HG03196 (cell line): Measurements from ENCODE around the gene CHTF18.
"Not testable (repeated sequence)": the region's sequence is repeated elsewhere in the genome, so short reads cannot be mapped to it uniquely, and the experiment has no call there.

Source experiments
- ATAC-seq: cut with Tn5 transposase; IDR thresholded peaks from one replicate; pipeline ENCODE4 v1.9.1; 2021; ENCODE audit not compliant: unreplicated experiment

Gene CHTF18

DNA sequence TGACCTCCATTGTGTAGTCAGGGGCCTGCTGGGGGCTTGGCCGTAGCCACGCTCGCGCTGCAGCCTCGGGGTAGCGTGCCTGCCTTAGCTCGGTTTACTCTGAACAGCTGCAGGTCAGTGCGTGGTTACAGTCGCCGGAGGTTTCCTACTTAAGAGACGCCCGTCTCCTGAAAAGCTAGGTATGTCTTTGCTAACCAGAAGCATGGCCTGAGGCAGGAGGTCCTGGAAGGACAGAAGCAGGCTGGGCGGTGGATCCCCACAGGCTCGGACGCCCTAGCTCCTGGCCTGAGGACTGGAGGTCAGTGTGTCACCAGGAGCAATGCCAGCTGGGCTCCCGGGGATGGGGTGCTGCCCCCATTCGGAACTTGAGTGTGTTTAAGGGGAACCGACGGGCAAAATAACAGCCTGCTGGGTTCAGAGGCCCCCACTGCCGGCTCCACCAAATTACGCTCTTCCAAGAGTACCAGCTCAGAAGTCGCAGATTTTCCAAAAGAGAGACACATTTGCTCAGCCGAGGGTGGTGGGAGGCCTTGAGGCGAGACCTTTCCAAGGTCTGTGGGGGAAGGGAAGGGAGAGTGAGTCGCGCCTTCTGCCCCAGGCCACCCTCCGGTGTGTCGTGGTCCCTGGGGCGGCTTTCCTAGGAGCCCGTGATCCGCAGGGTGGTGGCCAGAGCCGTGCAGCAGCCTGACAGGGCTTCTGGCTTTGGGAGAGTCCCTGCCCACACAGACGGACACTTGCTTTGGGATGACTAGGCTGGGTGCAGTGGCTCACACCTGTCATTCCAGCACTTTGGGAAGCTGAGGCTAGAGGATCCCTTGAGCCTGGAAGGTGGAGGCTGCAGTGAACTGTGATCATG is 16.0 kb downstream of the CHTF18 start:
- no peak for ATAC-seq

DNA sequence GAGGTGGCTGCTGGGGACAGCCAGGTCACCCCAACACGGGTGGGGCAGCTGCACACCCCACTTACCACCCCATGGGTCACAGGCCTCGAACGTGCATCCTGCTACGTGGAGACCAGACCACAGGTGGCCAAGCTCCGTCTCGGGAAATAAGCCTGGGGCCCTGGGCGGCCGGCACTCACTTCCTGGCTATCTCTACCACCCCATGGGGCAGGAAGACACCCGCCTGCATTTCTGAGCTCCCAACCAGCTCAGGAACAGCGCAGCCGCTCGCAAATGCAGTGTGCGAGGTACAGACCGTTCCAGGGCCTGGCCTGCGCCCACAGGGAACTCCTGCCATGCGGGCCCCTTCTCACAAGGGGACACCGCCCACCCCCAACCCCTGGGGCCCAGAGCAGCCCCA is 17.1 kb downstream of the CHTF18 start:
- no peak for ATAC-seq

DNA sequence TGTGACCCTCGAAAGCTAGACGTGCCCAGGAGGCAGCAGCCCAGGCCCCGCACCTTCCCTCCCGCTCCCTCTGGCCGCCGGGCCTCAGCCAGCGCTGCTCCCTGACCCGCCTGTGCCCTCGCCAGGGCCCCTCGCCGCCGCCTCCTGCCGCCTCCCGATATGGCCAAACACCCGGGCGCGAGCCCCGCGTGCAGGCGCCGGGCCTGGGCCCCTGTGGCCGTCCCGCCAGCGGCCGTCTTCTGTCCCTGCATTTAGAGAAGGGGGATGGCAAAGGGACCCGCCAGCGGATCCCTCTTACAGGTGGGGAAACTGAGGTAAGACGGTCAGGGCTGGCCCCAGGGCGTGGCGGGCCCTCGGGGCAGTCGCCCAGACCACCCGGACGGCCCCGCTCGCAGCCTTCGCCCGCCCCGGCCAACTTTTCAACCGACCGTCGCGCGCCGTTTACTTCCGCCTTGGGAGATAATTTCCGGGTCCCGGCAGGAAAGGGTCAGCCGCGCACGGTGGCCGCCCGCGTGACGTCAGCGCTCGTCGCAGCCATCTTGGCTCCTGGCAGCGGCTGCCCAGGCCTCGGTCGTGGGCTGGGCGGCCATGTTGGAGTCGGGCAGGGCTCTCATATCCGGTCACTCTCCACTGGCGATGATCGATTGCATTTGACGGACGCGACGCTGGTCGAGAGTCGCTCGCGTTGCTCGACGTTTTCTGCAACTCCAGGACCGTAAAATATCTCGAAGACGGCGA is 19.1 kb downstream of the CHTF18 start:
- ATAC-seq = peak; percentile 85

DNA sequence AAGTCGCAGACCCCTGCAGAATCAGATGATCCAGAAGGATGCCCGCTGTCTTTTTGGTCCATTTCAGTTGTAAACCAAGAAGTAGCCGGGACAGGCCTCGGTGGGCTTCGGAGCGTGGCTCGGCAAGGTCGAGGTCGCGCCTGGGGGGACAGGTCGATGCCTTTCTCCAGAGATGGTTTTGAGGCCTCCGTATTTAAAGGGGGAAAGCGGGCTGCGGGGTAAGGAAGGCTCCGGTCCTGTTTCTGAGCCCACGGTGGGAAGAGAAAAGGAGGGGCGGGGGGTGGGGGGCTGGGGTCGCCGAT is 19.6 kb downstream of the CHTF18 start:
- ATAC-seq = no peak

DNA sequence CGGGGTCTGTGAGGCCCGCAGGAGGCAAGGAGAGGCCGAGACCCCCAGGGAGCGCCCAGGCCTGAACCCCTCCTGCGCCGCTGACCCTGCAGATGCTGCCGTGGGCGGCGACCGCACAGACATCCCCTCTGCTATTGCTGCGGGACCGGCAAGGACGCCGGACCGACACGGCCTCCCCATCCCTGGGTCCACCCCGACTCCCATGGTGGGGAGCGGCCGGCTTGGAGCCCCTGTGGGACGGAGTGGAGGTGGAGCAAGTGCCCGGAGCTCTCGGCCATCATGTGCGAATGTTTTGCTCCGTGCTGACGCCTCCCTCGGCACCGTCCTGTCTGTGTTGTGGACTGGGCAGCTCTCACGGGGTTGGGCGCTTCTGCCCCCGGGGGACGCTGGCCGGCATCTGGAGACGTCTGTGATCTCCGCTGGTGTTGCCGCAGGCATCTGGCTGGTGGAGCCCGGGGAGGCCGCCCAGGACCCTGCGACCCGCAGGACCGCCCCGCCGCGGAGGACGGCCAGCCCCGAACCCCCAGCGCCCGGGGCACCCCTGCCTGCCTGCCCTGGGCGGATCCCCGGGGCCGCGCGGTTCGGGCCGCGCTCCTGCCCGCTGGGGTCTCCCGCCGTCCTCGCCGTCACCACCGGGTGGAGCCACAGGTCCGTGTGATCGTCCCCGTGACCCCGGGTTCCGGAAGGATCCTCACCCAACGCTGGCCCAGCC is 24.9 kb downstream of the CHTF18 start:
- no peak for ATAC-seq

DNA sequence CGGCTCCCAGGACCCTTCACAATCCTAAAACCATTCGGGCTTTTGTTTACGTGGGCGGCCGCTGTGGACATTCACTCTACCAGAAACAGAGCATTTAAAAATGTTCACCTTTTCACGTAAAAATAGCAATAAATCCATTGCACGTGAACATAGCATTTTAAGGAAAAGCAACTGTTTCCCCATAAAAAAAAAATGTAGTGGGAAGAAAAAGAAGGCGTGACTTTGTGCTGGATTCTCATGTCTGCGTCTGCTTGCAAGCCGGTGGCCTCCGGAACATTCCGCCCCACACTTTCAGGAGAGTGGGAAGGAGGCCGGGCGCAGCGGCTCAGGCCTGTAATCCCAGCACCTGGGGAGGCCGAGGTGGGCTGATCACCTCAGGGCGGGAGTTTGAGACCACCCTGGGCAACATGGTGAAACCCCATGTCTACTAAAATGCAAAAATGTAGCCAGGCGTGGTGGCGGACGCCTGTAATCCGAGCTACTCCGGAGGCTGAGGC is 25.5 kb downstream of the CHTF18 start:
- no peak for ATAC-seq

DNA sequence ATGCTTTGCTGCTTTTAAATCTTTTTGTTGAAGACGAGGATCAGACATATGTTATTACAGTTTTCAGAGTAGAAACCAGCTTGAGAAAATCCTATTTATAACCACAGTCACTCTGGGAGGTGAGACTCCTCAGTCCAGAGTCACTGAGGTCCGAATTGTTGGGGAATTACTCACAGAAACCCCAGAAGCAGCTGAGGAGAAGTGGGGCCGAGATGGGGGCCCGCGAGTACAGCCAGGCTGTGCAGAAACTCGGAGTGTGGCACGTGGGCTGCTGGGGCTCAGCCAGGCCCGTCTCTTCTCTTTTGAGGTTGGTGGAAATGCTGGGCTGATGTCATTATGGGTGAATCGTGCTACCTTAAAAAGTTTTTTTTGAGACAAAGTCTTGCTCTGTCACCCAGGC is 26.6 kb downstream of the CHTF18 start:
- ATAC-seq = no peak

DNA sequence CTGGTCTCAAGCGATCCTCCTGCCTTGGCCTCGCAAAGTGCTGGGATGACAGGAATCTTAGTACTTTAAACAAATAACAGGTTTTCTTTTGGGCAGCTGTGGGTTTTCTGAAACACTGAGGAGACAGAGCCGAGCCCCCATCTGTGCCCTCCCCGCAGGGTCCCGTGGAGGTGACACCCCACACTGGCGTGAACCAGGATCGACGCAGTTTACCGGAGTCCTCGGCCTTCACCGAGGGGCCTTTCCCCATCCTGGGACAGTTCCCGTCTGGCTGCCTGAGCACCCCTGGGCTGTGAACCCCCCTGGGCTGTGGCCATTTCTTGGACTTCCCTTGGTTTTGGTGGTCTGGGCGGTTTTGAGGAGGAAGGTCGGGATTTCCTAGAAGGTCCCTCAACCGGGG is 27.4 kb downstream of the CHTF18 start:
- no peak for ATAC-seq

DNA sequence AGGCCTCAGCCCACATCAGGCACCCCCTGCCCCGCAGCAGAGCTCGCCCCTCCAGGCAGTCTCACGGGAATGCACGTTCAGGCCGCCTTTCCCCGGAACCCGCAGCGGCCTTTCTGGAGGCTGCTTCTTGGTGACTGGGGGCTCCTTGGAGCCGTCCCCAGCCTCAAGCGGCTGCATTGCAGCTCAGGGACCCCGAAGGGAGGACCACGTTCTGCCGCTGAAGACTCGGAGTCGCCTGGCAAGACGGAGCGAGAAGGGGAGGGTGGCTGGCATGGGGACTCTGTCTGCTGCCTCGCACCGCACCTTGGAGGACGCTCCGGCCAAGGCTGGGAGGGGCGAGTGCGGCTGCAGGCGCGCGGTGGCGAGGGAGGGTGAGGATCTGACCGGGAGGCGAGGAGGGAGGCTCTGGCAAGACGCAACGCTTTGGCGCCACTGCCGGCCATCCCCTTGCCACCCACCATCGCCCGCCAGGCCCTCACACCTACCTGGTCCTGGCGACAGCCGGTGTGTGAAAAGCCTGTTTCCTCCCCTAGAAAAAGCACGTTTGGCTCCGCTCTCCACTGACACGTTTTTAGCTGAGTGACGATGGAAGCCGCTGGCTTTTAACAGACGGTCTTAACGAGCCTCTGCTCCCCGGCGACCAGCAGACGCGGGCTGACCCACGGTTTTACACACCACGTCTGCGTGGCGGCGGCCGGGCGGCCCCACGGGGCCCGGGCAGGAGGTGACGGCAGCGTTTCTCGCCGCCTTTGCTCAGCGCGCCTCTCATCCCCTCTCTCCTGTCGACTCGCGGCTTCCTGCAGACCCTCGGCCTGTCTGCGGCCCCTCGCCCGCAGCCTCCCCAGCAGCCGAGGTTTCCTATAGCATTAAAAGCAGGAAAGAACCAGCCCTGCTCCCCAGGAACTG is 28.8 kb downstream of the CHTF18 start:
- no peak for ATAC-seq

DNA sequence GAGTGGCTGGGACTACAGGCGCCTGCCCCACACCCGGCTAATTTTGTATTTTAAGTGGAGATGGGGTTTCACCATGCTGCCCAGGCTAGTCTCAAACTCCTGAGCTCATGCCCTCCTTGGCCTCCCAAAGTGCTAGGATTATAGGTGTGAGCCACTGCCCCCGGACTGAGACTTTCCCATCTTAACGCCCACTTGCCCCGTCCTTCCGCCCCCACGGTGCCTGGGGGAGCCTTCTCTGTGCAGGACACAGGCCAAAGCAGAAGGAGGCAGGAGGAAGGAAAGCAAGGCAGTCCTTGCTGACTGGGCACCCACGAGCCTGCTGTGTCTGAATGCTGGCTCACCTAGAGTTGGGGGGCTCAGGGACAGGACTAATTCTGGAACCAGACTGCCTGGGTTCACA is 29.7 kb downstream of the CHTF18 start:
- ATAC-seq = no peak

DNA sequence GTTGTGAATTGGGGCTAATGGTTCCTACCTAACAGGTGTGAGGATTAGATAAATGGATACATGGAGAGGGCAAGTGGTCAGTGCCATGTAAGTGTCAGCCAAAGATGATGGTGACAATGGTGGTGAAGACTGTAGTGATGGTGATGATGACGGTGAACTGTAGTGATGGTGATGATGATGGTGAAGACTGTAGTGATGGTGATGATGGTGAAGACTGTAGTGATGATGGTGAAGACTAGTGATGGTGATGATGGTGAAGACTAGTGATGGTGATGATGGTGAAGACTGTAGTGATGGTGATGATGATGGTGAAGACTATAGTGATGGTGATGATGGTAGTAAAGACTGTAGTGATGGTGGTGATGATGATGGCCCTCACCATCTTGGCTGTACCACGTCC is 30.2 kb downstream of the CHTF18 start:
- ATAC-seq = no peak

DNA sequence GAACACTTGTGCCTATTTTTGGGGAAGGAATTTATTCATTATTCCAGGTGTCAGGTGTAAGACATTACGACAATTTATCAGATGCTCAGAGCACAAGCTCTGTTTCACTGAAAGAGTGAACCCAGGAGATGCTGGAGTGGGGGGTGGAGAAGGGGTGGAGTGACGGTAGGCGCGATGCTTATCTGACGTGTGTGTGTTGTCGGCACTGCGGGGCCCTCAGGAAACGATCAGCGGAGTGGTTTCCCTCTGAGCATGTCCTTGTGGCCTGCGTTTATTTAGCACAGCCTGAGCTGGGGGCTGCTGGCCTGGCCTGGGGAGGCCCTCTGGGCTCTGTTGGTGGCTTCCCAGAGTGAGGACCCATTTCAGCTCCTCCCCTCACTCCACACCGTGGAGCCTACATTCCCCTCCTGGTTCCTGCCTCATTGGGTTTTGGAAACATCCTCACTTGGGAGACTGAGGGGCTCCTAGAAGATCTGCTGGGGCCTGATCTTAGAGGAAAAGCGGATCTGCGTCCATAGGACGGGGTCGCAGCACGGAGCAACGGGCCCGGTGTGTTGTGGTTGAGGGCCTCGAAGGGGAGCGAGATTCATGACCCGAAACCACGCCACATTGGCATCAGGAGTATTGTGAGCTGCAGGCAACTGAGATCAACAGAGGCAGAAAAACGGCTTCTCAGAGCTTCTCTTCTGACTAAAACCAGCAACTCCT is 31.1 kb downstream of the CHTF18 start:
- ATAC-seq = no peak

DNA sequence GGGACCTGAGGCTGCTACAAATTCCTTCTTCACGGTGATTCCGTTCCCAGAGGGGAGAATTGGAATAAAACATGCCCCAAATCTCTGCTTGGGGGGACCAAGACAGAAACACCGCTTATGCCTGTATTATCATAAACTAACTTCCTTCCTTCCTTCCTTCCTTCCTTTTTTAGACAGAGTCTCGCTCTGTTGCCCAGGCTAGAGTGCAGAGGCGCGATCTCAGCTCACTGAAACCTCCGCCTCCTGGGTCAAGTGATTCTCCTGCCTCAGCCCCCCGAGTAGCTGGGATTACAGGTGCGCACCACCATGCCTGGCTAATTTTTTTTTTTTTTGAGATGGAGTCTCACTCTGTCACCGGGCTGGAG is 31.6 kb downstream of the CHTF18 start:
- ATAC-seq = not testable (repeated sequence)

DNA sequence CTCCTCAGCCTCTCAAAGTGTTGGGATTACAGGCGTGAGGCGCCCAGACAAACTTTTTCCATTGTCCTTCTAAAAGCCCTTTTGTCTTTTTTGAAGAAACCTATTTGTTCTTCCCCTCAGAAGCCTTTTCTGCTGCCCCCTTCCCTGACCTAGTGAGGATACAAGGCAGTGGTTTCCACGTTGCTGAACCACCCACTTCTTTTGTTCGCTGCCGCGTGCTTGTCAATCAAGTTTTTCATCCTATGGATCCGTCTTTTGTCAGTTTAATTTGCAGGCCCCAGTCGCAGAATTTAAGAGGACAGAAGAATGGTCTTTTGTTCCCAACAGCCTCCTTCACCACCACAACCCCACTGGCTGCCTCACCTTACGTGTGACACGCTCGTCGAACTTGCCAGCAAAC is 32.3 kb downstream of the CHTF18 start:
- ATAC-seq = no peak

DNA sequence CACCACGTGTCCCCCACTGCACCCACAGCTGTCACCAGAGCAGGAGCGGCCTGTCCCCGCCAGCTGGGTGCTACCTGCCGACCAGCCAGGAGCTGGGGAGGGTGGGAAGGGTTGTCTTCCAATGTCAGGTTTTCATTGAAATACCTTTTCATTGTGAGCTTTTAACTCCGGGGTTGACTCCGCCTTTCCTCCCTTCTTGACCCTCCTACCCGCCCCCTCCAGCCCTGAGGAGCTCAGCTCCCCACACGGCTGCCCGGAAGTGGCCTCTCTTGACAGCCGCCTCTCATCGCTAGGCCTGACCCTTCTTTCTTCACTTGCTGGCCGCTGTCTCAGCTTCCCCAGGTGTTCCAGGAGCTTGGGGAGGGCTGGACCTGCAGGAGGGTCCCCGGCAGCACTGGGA is 33.3 kb downstream of the CHTF18 start:
- ATAC-seq = no peak

DNA sequence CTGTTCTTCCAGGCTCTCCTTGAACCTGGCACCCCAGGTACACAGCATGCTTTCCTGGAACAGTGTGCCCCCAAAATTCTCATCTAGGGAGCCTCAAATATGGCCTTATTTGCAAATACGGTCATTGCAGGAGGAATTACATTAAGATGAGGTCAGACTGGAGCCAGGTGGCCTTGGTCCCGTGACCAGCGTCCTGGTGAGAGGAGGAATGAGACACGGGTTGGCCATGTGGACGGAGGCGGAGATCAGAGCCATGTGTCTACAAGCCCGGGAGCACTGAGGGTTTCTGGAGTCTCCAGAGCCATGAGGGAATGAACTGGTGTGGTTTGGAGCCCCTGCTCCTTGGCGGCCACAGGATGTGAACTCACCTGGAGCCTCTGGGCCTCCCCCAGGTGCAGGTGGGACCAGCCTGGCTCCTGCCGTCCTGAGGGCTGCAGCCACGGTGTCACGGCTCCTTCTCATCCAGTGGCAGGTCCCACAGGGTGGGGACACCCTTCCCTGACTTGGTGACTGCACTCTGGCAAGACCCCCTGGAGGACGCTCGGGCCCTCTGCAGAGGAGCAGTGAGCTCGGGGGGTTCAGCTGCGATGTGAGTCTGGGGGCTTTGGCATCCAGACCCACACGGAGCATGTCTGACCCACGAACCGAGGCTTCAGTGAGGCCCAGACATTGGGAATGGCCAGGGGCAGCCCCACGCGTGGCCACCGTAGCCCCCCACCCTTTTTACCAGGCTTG is 33.9 kb downstream of the CHTF18 start:
- ATAC-seq = no peak

DNA sequence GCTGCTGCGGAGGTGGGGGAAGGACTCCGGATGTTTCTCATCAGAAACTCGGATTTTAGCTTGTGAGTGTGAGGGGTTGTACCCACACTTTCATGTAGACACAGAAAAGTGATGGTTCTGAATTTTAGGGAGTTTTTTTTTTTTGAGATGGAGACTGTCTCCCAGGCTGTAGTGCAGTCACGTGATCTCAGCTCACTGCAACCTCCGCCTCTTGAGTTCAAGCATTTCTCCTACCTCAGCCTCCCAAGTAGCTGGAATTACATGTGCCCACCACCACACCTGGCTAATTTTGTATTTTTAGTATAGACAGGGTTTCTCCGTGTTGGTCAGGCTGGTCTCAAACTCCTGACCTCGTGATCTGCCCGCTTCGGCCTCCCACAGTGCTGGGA is 34.5 kb downstream of the CHTF18 start:
- no peak for ATAC-seq

DNA sequence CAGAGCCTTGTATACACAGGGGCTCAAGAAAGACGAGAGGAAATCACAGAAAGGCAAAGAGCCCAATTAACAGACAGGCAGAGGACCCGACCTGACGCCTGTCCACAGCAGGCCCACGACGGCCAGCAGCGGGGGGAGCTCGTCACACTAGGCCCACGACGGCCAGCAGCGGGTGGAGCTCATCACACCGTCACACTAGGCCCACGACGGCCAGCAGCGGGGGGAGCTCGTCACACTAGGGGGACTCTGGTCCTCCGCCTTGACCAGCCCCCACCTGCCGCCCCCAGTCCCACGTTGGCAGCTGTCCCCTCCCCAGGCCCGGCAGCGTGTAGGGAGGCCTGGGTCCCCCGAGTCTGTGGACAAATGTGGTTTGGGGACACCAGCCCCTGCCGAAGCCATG is 35.8 kb downstream of the CHTF18 start:
- ATAC-seq = no peak

DNA sequence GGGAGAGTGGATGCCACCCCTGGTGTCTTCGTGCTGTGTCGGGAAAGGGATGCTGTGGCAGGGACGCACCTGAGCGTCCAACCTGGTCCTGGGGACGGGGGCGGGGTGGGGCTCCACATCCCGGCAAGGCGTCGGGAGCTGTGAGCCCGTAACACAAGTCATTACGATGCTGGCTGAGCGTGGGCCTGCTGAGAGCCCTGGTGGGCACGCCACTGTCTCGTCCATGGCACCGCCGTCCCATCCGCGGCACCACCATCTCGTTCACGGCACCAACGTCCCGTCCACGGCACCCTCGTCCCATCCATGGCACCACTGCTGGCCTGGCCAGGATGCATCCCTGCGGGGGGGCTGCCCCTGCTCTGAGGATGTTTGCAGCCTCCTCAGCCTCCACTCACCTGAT is 36.2 kb downstream of the CHTF18 start:
- no peak for ATAC-seq
